ENCODE data around the gene IL15. TPM values are rescaled to one million over a fixed set of nuclear protein-coding genes. Genes with fewer than 3 reads are reported as not detected.
"Not testable (repeated sequence)": the region's sequence is repeated elsewhere in the genome, so short reads cannot be mapped to it uniquely, and the experiment has no call there.

IL15 gene
- total RNA-seq, 4 donors from 2014 or later = 0.91 to 5.9 (median 2.6) TPM

DNA sequence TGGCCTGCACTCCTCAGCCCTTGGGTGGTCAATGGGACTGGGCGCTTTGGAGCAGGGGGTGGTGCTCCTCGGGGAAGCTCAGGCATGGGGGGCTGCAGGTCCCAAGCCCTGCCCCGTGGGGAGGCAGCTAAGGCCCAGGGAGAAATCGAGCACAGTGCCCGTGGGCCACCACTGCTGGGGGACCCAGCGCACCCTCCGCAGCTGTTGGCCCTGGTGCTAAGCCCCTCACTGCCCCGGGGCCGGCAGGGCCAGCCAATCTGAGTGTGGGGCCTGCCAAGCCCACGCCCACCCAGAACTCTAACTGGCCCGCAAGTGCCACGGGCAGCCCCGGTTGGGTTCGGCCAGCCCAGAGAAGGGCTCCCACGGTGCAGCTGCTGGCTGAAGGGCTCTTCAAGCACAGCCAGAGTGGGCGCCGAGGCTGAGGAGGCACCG, 30.9 kb upstream of the IL15 start:
- Histone ChIP-seq H3K9me3 (no peaks in the 10 kb centered on the region), H3K4me1 (peaks cover 0 to 6% (median 0%) of the 10 kb centered on the region in 3 donors), H3K27me3 (no peaks in the 10 kb centered on the region), H3K36me3 (no peaks in the 10 kb centered on the region), H3K27ac (no peak overlapping the region), H3K4me3 (no peak overlapping the region)
- TF ChIP-seq CTCF (IDR thresholded peaks at IDR 0.05) (no peak), POLR2A (IDR thresholded peaks at IDR 0.05) (no peak)
- no peak for DNase-seq
- 100% methylated on average over 3 of the region's 18 CpGs; no CpG with 5 or more reads in 1 of the 2 donors for WGBS, 2 donors
- intact Hi-C loops (cut with DNase I) = no loop called here

DNA sequence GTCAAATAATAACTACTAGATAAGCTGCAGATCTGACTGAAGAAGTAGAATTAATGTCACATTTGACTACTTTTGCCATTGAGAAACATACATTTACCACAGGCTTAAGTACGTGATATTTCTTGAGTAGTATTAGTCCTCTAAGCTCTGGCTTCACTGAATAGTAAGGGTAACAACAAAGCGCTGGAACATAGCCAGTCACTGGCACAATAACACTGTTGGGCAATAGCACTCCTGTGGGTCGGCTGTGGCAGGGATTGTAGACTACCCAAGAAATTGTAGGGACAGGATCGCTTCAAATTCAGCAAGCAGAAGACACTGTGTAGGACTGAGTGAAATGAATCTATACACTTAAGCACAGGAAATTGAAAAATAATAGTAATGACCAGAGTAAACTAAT, 27.1 kb upstream of the IL15 start:
- H3K36me3 ChIP-seq = no peaks in the 10 kb centered on the region
- WGBS, 2 donors = 49 to 76% methylated on average over 3 of the region's 4 CpGs
- no peak for DNase-seq

GRCh38 chr4:141610365-141610764, 26.0 kb upstream of the IL15 start:
- TF ChIP-seq POLR2A (IDR thresholded peaks at IDR 0.05) (no peak), CTCF (IDR thresholded peaks at IDR 0.05) (no peak)
- H3K27ac ChIP-seq = no peak overlapping the region
- no peak for DNase-seq
- H3K36me3 ChIP-seq = no peaks in the 10 kb centered on the region
- H3K4me3 ChIP-seq = no peak overlapping the region
- H3K9me3 ChIP-seq = no peaks in the 10 kb centered on the region
- peaks cover 0 to 6% (median 0%) of the 10 kb centered on the region in 3 donors for H3K4me1 ChIP-seq
- no peaks in the 10 kb centered on the region for H3K27me3 ChIP-seq
- intact Hi-C loops (cut with DNase I) = no loop called here

More for the DNA sequence above, 27.1 kb upstream of the IL15 start:
- Histone ChIP-seq H3K4me3 (no peak overlapping the region), H3K9me3 (no peaks in the 10 kb centered on the region), H3K27me3 (no peaks in the 10 kb centered on the region), H3K27ac (no peak overlapping the region), H3K4me1 (peaks cover 0 to 6% (median 0%) of the 10 kb centered on the region in 3 donors)
- no peak for TF ChIP-seq POLR2A (IDR thresholded peaks at IDR 0.05)
- no peak for TF ChIP-seq CTCF (IDR thresholded peaks at IDR 0.05)
- intact Hi-C loops (cut with DNase I) = no loop called here

DNA sequence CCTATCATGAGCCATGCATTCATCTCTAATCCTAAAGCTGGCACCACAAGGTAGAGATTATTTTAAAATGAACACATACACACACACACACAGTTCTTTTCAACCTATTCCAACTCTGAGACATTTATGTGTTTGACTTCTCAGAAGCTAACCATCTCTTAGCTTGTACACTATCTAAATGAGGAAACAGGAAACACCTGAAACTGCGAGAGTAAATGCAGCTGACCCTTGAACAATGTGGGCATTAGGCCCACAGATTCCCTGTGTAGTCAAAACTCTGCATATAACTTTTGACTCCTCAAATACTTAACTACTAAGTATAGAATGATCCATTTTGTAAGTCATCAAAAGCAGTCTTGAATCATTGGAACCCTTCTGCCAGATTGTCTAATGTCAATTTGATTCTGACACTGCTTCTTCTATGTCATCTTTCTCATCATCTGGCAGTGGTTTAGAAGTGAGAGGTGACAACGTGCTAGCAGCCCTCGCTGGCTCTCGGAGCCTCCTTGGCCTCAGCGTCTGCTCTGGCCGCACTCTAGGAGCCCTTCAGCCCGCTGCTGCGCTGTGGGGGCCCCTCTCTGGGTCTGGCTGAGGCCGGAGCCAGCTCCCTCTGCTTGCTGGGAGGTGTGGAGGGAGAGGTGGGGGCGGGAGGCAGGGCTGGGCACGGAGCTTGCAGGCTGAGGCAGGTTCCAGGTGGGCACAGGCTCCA, 21.4 kb upstream of the IL15 start:
- no peaks in the 10 kb centered on the region for H3K9me3 ChIP-seq
- no peak overlapping the region for H3K4me3 ChIP-seq
- H3K36me3 ChIP-seq = no peaks in the 10 kb centered on the region
- WGBS, 2 donors = 59 to 68% methylated on average over 4 to 5 of the region's 11 CpGs
- no peaks in the 10 kb centered on the region for H3K4me1 ChIP-seq
- TF ChIP-seq POLR2A (IDR thresholded peaks at IDR 0.05) (no peak), CTCF (IDR thresholded peaks at IDR 0.05) (no peak)
- intact Hi-C loops (cut with DNase I) = no loop called here
- no peak overlapping the region for H3K27ac ChIP-seq
- DNase-seq = no peak
- no peaks in the 10 kb centered on the region for H3K27me3 ChIP-seq

- H3K36me3 ChIP-seq; H3K9me3 ChIP-seq; H3K4me3 ChIP-seq; DNase-seq; intact Hi-C loops (cut with DNase I); H3K27me3 ChIP-seq; H3K4me1 ChIP-seq; H3K27ac ChIP-seq: not testable (repeated sequence)
- 100% methylated on average over 1 of the region's 8 CpGs; no CpG with 5 or more reads in 1 of the 2 donors for WGBS, 2 donors
Measured at GRCh38 chr4:141615587-141615918, 20.8 kb upstream of the IL15 start.

- Histone ChIP-seq H3K27me3 (no peaks in the 10 kb centered on the region), H3K36me3 (no peaks in the 10 kb centered on the region), H3K4me3 (no peak overlapping the region), H3K9me3 (no peaks in the 10 kb centered on the region), H3K4me1 (no peaks in the 10 kb centered on the region), H3K27ac (no peak overlapping the region)
- WGBS, 2 donors = 100% methylated on average over 1 of the region's 1 CpG
- TF ChIP-seq POLR2A (IDR thresholded peaks at IDR 0.05) = no peak
- TF ChIP-seq CTCF (IDR thresholded peaks at IDR 0.05) = no peak
- no peak for DNase-seq
- intact Hi-C loops (cut with DNase I) = no loop called here
Measured at GRCh38 chr4:141620715-141621114, 15.7 kb upstream of the IL15 start.

All from esophagus squamous epithelium (tissue), 5 donors.